GM21737 (cell line): ENCODE data around the gene ZNF423.

ENCODE experiments used
- ATAC-seq: cut with Tn5 transposase; IDR thresholded peaks from one replicate; pipeline ENCODE4 v1.9.1; 2021; ENCODE audit warnings: mild to moderate bottlenecking, moderate library complexity; ENCODE audit not compliant: unreplicated experiment

Gene ZNF423

DNA sequence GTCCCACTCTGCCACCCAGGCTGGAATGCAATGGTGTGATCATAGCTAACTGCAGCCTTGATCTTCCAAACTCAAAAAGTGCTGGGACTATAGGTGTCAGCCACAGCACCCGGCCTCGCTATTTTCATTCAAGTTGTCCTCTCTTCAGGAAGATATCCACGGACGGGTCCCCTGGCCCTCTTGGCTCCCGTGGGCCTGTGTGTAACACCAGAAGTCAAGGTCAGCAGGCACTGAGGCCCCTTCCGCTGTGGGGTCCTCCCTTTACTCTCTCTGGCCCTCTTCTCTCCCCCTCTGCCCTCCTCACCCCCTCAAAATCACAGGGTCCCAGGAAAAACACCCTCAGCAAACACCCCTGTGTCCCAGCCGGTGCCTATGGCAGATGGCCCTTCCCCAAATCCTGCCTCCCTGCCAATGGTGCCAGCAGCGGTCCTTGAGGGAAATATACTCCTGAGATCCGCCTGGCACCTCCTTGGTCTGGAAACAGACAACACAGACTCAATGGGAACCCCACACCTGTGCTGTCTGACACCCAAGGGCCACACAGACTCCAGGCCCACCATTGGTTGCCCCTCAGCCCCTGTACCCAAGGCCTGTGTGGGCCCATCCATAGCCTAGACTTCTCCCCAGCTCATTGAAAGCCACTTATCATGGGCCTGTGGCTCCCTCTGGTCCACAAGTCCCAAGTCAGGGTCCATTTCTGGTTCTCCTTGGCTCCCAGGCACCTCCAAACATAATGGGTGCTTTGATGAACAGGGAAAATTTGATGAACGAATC lies 221.5 kb downstream of the ZNF423 start:
- ATAC-seq, result no peak

DNA sequence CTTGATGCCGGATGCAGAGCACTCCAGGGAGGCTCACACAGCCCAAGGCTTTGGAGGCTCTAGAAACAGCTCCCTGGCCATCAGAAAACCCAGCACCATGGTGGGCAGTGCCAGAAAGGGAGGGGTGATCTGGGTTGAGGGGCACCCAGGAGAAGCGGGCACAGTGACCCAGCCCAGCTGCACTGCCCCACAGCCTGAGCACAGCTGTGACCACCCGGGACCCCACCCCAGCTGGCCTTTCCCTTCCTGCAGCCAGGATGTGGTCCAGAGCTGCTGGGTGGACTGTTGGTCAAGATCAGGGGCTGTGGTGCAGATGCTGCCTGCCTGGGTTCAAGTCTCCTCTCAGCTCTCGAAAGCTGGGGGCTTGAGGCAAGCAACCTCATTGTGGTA lies 223.1 kb downstream of the ZNF423 start:
- no peak for ATAC-seq

DNA sequence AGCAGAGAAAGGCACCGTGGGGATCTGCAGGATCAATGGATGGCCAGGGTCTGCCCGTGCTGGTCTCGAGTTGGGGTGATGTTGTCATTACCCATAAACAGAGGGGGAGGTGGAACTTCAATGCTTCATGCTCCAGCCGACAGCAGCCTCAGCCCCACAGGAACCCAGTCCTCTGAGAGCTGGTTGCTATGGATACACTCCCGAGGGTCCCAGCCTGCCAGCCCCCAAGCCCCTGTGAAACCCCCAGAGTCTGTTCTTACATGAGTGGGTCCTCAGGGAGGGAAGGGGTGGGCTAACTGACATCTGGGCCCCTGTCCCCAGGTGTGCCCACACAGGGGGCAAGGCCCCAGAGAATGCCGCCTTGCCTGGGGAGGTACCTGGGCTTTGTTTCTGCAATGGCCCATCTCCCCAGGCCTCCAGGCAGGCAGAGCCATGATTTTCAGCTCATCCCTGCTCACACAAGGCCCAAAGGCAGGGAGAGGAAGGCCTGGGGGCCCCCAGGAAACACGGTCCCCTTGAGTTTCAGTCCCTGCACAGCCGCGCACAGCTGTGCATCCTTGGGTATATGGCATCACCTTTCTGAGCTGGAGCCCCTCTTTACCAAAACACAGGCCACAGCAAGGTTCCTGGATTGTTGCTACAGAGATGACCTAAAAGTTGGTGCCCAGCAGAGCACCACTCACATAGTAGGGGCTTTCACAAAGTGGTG lies 223.7 kb downstream of the ZNF423 start:
- no peak for ATAC-seq

DNA sequence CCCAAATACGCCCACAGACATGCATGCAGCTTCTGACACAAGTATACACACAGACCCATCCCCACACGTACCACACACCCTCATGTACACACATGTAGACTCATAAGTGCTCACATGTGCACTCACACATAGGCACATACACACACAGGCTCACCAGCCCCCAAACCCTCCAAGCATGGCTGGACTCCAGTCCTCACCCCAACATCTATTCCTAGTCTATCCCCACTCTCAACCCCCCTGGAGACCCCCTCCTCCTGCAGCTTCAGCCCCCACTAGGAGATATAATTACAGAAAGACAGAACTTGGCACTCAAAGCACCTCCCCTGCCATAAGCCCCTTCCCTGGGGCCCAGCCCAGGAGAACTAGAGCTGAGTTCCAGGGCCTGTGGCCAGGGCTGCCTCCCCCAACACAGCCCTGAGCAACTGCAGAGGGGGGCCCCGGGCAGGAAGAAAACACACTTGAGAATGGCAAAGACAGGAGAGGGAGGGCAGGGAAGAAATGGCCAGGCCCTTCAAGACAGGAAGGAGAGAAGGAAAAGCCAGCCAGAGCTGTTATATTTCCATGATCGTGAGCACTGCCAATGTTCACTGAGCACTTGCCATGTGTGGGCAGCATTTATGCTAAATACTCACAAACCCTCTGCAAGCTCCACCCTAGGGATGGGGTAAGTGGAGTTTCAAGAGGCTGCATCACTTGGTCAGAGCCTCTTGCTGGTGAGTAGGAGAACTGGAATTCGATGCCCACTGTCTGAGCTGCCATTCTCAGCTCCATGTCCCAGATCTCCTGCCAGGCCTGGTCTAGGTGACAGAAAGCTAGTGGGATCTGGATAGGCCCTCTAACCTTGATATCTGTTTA lies 224.5 kb downstream of the ZNF423 start:
- no peak for ATAC-seq

DNA sequence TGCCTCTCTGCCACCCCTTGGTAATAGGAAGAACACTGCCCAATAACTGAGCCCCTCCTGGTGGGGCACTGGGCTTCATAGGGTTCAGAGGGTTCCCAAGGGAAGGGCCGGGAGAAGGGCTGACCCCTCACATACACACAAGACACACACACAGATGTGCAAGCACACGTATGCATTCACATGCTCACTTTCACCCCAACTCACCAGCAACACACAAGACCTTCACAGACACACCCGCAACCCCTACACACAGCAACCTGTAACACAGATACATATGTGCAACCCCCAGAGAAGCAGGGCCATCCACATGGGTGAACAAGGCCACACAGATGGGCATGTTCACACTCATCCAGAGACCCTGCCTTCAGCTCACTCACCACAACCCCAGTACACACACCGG lies 225.1 kb downstream of the ZNF423 start:
- no peak for ATAC-seq

DNA sequence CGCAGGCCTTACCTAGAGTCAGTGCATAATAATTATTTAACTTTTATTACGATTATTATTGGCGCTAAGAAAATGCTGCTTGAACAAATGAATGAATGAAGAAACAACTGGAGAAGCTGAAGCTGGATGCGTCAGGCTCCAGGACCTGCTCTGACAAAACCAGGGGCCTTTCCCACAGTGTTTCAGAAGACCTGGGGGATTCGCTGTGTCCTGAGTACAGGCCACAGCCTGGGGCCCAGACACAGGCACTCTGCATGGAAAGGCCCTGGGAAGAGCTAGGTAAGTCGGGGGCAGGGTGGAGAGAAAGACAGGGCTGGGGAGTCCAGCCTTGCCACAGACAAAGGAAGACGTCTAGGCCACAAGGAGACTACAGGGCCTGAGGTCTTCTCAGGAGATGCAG lies 226.1 kb downstream of the ZNF423 start:
- no peak for ATAC-seq

DNA sequence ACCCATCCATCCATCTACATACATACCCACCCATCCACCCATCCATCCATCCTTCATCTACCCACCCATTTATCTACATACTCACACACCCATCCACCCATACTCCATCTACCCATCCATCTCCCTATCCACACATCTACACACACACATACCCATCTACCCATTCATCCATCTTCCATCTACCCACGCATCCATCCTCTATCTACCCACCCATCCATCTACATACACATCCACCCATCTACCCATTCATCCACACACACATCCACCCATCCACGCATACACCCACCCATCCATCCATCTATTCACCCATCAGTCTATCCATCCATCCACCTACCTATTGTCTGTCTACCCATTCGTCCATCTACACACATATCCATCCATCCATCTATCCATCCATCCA lies 227.8 kb downstream of the ZNF423 start:
- ATAC-seq, result no peak

DNA sequence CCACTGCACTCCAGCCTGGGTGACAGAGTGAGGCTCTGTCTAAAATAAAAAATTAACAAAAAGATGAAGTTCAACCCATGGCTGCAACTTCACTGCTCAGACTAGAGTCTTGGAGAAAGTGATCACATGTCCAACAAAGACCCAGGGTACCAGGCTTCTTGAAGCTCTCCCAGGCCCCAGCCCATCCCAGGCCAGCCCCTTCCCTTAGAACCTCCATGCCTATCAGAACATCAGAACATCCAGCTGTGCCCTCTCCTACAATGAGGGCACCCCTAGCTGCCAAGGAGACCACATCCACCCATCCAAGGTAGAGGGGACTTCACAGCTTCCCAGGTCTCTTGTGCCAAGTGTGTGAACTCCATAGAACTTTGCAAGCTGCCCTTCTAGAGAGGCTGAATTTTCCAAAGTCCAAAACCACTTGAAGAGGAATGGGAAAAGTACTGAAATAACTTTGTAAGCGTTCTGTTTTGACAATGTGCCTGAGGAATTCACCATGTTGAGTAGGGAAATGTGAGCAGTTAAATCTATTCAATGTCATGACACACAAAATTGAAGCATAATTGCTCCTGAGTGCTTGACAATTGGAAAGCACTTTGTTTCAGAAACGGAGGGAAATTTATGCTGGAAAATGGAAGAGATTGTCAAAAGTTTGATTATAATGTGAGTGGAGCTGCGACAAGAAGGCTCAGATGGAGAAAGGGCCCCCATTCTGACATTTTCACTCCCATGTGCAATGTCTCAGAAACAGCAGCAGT lies 230.4 kb downstream of the ZNF423 start:
- ATAC-seq, result no peak

DNA sequence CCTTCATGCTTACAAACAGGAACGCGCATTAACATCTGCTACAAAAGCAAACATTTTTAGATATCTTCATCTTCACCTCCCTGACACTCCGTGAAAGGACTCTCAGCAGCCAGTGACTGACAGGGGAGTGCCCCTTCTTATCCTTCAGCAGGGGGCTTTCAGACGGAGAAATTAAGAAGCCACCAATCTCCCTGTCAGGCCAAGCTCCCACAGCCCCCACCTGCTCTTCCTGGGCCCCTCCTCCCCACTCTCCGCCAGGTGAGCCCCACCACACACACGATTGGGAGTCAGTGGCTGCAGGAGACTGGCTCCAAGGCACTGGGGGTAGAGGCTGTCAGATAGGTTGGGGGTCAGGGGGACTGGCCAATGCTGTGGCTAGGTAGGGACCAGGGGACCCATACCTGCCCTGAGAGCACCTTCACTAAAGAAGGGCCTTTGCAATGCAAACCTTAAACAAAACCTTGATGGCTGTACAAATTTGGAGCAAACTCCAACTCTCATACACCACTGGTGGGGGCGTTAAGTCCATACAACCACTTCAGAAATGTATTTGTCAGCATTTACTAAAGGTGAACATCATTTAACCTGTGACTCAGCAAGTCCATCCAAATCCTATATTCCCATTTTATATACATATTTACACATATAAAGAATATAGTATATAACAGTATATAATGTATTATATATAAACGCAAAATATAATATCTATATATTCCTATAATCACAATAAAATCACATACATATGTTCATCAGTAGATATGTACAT lies 232.2 kb downstream of the ZNF423 start:
- no peak for ATAC-seq

DNA sequence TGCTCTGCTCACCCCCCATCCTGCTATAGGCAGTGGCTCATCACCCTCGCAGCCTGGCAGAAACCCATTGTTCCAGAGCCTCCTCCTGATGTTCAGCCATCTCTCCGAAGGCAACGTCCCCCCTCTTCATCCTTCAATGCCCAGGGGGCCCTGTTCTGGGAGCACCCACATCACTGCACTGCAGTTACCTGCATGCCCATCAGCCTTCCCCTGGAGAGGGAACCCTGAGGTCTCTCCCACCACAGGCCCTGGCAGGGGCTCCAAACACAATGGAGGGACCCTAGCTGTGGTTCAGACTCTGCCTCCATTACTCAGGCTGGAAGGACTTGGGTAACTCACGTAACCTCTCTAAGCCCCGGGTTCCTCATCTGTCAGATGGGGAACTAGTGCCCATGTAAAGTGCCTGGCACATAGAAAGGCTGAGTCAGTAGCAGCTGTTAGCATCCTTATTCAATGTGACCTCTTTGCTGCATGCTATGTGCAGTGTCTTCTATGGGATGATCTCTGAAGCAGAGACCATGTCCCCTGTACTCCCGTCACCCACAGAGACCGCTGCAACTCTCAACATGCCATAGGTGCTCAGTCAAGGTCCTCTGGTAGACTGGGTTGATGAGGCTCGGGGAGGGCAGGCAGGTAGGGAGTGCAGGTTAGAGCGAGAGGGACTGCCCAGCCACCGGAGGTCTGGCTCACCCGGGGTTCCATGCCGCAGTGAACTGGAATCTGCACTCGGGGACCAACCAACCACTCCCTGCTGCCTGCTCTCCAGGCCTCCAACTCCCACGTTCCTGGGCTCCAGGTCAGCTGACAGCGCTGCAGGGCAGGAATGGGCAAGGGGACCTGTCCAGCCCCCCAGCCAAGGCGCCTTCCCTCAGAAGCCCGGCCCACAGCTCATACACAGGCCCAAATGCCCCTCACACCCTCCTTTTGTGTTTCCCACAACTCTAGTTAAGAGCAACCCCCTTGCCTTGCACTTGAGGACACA lies 233.2 kb downstream of the ZNF423 start:
- ATAC-seq, result no peak

DNA sequence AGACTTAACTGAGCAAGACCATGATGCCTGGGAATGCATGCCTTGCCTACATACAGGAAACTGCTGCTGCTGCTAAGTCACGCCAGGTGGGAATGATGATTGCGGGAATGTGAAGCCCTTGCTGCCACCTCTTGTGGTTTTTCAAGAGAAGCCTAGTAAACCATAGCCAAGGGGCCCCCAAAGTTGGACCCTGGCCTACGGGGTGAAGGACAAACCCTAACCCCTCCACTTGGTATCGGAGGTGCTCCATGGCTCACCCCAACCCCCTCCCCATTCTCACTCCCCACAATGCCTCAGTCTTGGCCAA lies 233.9 kb downstream of the ZNF423 start:
- ATAC-seq, result no peak

DNA sequence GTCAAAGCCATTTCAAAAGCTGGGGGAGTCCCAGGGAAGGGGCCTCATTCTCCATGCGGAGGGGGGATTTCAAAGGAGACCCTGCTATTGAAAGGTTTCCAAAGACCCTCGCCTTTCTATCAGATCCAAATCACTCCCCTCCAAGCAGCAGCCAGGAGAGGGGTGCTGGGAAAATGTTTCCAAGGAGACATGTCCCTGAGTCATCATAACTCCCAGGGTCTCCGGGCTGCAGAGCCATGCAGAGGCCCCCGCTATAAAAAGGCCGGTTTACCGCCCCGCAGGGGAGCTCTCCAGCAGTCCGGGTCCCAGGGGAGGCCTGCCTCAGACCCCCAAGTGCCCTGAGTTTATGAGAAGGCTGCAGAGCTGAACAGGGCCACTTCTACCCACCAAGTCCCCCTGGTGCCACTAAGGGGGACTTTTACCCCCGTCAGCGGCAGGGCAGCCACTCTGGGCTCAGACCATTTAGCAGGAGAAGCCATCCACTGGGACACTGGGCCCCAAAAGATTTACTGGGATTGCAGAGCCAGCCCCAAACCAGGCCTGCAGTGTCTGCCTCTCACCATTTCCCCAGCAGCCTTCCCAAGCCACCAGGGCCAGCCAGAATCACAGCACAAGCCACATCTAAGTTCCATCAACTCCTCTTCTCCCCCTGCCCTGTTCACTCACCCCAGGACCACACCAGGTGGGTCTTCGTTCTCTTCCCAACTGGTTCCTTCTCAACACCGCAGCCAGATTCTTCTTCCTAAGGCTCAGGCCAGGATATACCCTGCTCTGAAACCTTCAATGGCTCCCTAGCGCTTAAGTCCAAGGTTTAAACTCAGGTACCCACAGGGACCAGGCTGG lies 234.4 kb downstream of the ZNF423 start:
- ATAC-seq, result no peak

DNA sequence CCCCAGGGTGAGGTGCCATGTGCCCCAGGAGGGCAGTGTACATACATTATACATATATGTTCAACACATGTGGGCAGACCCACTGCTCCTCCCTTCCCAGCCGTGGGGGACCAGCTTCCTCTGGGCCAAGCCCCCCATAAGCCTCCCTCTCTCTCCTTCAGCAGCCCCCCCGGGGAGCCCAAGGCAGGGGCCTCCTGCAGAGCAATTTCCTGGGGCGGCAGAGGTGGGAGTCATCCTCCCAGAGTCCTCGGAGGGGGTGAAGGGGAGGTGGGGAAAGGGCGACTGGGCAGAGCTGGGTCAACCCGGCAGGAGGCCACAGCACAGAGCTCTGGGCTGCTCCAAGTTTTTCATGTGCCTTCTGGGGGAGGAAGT lies 235.1 kb downstream of the ZNF423 start:
- ATAC-seq, result no peak

DNA sequence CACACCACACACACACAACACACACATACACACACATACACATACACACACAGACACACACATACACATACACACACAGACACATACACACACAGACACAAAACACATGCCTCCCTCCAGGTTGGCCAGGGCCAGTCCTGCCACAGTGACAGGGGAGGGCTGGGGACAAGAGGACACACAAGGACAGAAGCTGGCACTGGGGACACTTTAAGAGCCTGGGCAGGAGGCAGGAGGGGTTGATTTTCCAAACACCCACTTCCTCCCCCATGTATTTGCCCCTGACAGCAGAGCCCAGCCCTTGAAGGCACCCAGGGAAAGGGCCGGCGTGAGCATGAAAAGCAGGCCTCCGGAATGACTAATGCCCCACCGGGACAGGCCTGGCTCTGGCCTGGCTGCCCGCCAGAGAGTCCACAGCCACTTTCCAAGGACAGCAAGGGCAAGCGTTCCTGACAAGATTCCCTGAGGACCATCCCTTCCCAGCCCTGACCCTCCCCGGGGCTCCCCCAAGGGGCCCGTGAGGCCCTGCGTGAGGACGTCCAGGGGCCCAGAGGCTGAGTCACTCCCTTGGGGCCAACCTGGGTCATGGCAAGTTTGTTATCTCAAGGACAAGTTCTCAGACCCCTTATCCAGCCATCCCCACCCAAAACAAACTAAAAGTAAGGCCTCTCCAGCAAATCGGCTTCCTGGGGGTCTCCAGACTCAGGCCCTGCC lies 235.6 kb downstream of the ZNF423 start:
- no peak for ATAC-seq

DNA sequence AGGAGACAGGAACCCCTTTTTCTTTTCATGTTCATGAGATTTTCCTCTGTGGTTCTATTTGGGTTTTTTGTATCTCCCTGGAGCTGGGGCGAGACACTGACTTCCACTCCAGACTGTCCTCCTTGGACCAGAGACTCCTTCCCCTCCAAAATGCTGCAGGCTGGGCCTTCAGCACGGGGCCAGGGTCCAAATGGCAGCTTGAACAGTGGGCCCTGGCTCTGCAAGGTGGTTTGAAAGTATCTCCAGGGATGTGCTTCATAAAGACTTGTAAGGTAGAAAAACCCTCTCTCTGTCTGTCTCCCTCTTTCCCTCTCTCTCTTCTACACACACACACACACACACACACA lies 236.1 kb downstream of the ZNF423 start:
- ATAC-seq, result no peak

DNA sequence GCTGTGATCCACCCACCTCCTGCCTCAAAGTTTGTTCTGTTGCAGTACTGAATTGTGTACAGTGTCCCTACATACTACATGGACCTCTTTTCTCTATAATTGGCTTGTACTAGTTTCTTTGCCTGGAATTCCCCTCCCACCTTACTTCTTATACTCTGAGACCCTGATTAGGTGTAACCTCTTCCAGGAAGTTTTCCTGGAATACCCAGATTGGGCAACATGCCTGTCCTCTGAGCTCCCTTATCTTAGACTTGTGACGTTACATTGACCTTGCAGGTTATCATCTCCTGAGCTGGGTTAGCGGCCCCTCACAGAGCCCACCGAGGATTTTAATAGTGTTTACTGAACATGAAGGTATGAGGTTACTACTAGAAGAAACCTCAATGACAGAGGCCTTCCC lies 237.0 kb downstream of the ZNF423 start:
- no peak for ATAC-seq

DNA sequence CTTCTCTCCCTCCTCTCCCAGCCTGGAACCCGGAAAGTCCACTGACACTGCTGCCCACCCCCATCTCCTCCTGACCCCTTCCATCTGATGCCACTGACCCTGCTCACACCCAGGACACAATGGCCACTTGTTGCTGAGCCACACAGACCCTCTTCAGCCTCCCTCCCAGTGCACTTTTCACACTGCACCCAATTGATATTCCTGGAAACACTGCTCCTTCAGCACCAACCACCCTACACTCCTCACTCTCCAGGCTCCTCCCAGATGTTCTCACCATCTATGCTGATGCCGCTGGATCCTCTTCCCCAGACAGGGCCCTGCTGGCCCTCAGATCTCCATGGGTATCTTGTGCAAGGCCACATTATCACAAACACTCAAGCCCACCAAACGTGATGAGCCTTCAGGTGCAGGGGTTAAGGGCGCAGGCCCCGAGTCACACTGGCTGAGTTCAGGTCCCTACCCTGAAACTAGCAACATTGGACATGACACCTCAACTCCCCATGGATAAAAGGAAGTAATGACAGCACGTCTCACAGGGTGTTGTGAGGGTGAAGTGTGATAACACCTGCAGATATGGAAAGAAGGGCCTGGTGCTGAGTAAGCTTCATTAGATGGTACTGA lies 238.1 kb downstream of the ZNF423 start:
- no peak for ATAC-seq
